NOMO-1 (cell line): ENCODE measurements around the gene LCN9.
"Not testable (repeated sequence)": the region's sequence is repeated elsewhere in the genome, so short reads cannot be mapped to it uniquely, and the experiment has no call there.

ENCODE experiments used
- DNase-seq, 2 experiments: peaks; one replicate each; lab custom pipeline; 2025; ENCODE audit not compliant: unreplicated experiment in 2 of 2; lab: John Stamatoyannopoulos, UW

Gene LCN9

GRCh38 chr9:135670721-135671590 lies 7.8 kb downstream of the LCN9 start:
- DNase-seq, result no peak

GRCh38 chr9:135671591-135672041 lies 8.5 kb downstream of the LCN9 start:
- DNase-seq, result no peak

GRCh38 chr9:135672786-135673185 lies 9.7 kb downstream of the LCN9 start:
- DNase-seq, result not testable (repeated sequence)

GRCh38 chr9:135673941-135674340 lies 10.8 kb downstream of the LCN9 start:
- DNase-seq, result no peak

- DNase-seq, result no peak
Observed at GRCh38 chr9:135674977-135675376, 11.9 kb downstream of the LCN9 start.

GRCh38 chr9:135676891-135677290 lies 13.8 kb downstream of the LCN9 start:
- no peak for DNase-seq

GRCh38 chr9:135677641-135678168 lies 14.6 kb downstream of the LCN9 start:
- DNase-seq, result no peak

GRCh38 chr9:135678236-135679017 lies 15.3 kb downstream of the LCN9 start:
- no peak for DNase-seq

GRCh38 chr9:135680056-135680455 lies 16.9 kb downstream of the LCN9 start:
- no peak for DNase-seq

- no peak for DNase-seq
Observed at GRCh38 chr9:135681161-135681560, 18.1 kb downstream of the LCN9 start.

- DNase-seq, result no peak
Observed at GRCh38 chr9:135683401-135684034, 20.4 kb downstream of the LCN9 start.

- DNase-seq, result no peak
Observed at GRCh38 chr9:135684691-135685090, 21.6 kb downstream of the LCN9 start.

- DNase-seq, result no peak
Observed at GRCh38 chr9:135687216-135687615, 24.1 kb downstream of the LCN9 start.

- no peak for DNase-seq
Observed at GRCh38 chr9:135689011-135689410, 25.9 kb downstream of the LCN9 start.

GRCh38 chr9:135690836-135691570 lies 27.9 kb downstream of the LCN9 start:
- DNase-seq, result no peak

- DNase-seq, result no peak
Observed at GRCh38 chr9:135692410-135692809, 29.3 kb downstream of the LCN9 start.

- no peak for DNase-seq
Observed at GRCh38 chr9:135693265-135693664, 30.2 kb downstream of the LCN9 start.

- DNase-seq, result no peak
Observed at GRCh38 chr9:135693771-135694170, 30.7 kb downstream of the LCN9 start.

- DNase-seq, result no peak
Observed at GRCh38 chr9:135694414-135694813, 31.3 kb downstream of the LCN9 start.

- DNase-seq, result no peak
Observed at GRCh38 chr9:135695036-135695435, 31.9 kb downstream of the LCN9 start.
